SKM-1 (cell line): ENCODE measurements around the gene SPRED3.
A peak's percentile ranks its signal among the peaks of the same experiment; 100 is the strongest.
"Not testable (repeated sequence)": the region's sequence is repeated elsewhere in the genome, so short reads cannot be mapped to it uniquely, and the experiment has no call there.

Source experiments
- DNase-seq: peaks from one replicate; lab custom pipeline; 2025; ENCODE audit not compliant: unreplicated experiment; lab: John Stamatoyannopoulos, UW

Gene SPRED3

GRCh38 chr19:38417146-38417543 is 28.6 kb downstream of the SPRED3 start:
- DNase-seq, result no peak

GRCh38 chr19:38417544-38418506 is 29.3 kb downstream of the SPRED3 start:
- no peak for DNase-seq

- DNase-seq, result no peak
Observed at GRCh38 chr19:38420935-38421334, 32.4 kb downstream of the SPRED3 start.

GRCh38 chr19:38421856-38422255 is 33.4 kb downstream of the SPRED3 start:
- DNase-seq, result no peak

- DNase-seq, result no peak
Observed at GRCh38 chr19:38422438-38422837, 33.9 kb downstream of the SPRED3 start.

GRCh38 chr19:38424272-38424671 is 35.8 kb downstream of the SPRED3 start:
- DNase-seq, result no peak

GRCh38 chr19:38425222-38425809 is 36.8 kb downstream of the SPRED3 start:
- DNase-seq, result no peak

GRCh38 chr19:38425810-38426466 is 37.4 kb downstream of the SPRED3 start, which contains the start of gene RASGRP4:
Gene RASGRP4 (minus strand): TSS chr19:38426219. CDS start chr19:38426091, 128 bp downstream.
- DNase-seq, result peak; percentile 77

- not testable (repeated sequence) for DNase-seq
Observed at GRCh38 chr19:38427035-38427677, 38.7 kb downstream of the SPRED3 start.

GRCh38 chr19:38429055-38429810 is 40.7 kb downstream of the SPRED3 start:
- no peak for DNase-seq

GRCh38 chr19:38429811-38430156 is 41.3 kb downstream of the SPRED3 start:
- DNase-seq, result no peak

- DNase-seq, result no peak
Observed at GRCh38 chr19:38430931-38431330, 42.4 kb downstream of the SPRED3 start.

- no peak for DNase-seq
Observed at GRCh38 chr19:38433268-38433733, 44.8 kb downstream of the SPRED3 start, which contains the start of gene RYR1. Gene RYR1 (plus strand): TSS chr19:38433691. CDS start chr19:38433830, 139 bp downstream.

GRCh38 chr19:38434549-38435051 is 46.1 kb downstream of the SPRED3 start:
- no peak for DNase-seq

- no peak for DNase-seq
Observed at GRCh38 chr19:38437295-38437694, 48.8 kb downstream of the SPRED3 start.

GRCh38 chr19:38437917-38438316 is 49.4 kb downstream of the SPRED3 start:
- no peak for DNase-seq

- no peak for DNase-seq
Observed at GRCh38 chr19:38440592-38440991, 52.1 kb downstream of the SPRED3 start.

- DNase-seq, result no peak
Observed at GRCh38 chr19:38441657-38442348, 53.3 kb downstream of the SPRED3 start.

- DNase-seq, result no peak
Observed at GRCh38 chr19:38442736-38443135, 54.2 kb downstream of the SPRED3 start.
